D341Med (cell line): ENCODE results near the gene NAALADL2.

Source experiments
- DNase-seq: peaks from one replicate; pipeline ENCODE4 v3.0.0; 2012; ENCODE audit warnings: low spot score

The NAALADL2 gene

DNA sequence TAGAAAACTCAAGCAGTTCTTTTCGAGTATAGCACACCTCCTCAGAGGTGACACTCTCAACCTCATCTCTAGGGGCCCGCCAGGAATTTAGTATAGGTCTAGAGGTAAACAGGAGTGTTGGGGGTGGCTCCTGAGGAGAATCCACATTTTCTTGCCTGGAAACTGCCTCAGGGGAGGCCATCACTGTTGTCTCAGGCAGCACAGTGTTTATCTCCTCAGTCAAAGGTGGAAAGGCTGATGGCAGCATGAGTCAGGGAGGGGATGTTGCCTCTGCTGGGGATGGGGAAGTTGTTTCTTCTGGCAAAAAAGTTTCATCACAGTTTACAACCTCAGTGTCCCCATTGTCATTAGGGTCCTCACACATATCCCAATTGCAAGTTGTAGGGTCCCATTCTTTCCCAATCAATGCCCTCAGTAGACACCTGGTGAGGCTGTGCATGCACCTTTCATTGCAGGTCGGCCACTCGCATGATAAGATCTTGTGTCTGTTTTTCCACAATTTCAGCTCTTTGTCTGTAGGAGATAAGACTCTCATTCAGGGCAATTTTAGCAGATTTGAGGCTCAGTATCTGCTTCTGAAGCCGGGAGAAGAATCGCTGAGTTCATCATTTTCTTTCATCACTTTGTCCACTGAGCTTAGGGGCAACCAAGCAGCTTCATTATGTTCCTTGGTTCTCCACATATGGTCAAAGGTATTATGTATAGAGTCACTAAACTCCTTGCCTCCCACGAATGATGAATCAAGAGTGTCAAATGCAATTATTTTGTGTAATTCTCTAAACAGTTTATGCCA is 25.8 kb downstream of the NAALADL2 start:
- no peak for DNase-seq

GRCh38 chr3:174891524-174892203 is 32.5 kb downstream of the NAALADL2 start:
- DNase-seq = no peak

- DNase-seq = no peak
Measured at GRCh38 chr3:174907027-174907426, 47.9 kb downstream of the NAALADL2 start.

DNA sequence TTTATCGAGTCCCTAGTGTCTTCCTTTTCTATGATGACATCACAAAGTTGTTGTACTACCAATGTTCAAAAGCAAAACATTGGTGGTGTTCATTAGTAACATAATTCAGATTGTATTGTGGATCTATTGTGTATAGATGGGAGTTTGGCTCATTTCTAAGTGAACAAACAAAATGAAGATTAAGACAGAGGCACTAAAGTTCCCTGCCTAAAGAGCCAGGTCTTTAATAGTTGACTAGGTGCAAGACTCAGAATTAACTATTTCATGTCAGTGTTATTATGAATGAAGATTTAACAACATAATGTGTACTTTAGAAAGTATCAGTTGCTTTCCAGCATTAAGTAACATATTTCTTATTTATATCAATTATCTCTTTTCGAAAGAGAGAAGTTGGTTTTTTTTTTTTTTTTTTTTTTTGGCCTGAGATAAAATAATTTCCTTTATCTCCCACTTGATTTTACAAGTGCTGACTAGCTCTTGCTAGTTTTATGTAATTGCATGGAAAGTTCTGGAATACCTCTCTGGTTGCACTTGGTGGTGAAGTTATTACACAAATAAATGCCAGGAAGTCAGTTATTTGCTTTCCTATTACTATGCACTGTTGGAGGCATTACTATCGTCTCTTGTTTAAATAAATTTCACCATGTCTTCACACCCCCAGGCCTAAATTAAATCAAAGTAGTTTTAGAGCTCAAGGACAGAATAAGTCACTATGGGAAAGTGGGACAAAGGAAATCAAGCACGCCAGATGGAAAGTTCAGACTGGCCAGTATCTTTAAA is 48.7 kb downstream of the NAALADL2 start:
- DNase-seq = no peak

DNA sequence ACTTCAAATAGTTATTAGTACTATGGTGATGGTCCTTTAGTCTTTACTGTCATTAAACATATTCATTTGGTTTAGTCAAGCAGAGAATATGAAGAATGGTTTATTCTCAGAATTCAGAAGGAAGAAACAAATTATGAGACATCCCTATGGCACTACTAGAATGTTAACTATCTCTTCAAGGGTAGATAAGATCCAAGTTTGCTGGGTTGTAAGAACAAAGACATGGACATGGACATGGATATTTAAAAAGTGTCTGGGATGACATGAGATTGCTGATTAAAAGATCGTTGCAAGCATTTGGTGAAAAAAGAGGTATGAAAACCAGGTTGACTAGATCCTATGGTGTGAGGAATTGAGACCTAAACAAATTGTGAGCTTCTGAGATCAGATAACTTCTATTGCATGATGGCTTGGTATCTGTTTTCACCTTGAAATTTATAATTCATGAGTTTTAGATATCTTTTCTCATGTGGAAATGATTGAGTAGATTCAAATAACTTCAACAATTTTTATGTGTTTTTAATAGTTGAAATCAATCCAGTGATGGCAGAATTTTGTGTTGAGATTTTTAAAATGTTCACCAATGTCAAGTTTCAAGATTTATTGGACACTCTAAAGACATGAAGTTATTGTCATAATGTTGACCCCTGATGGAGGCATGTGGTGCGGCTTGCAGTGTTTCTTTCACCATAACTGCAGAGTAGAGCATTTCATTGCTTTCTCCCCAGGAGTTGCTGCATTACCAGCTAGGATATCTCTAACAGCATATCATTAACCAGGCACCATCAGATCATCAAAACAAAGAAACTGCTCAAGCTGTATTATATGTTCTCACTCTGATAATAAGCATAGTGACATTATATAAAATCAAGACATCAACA is 72.6 kb downstream of the NAALADL2 start:
- DNase-seq = no peak

DNA sequence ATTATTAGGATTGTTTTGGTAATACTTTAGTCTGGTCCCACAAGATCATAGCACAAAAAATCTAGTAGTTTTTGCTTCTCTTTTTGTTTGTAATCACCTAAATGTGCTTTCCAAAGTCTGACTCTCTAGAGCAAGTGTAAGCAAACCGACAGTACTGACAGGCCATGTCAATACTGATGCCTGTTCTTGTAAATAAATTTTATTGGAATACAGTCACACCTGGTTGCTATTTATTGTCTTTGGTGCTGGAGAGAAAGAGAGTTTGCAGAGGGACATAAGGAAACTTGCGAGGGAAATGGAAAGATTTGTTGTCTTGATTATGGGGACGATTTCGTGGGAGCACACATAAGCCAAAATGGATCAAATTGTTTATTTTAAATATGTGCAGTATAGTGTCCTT is 77.5 kb downstream of the NAALADL2 start:
- DNase-seq = no peak

- no peak for DNase-seq
Measured at GRCh38 chr3:174937478-174937877, 78.3 kb downstream of the NAALADL2 start.

DNA sequence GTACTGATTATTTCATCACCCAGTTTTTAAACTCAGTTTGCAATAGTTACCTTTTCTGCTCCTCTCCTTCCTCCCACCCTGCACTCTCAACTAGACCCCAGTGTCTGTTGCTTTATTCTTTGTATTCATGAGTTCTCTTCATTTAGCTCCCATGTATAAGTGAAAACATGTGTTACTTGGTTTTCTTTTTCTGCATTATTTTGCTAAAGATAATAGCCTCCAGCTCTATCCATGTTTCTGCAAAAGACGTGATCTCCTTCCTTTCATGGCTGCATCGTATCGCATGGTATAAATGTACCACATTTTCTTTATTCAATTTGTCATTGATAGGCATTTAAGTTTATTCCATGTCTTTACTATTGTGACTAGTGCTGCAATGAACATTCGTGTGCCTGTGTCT is 79.0 kb downstream of the NAALADL2 start:
- DNase-seq = no peak

DNA sequence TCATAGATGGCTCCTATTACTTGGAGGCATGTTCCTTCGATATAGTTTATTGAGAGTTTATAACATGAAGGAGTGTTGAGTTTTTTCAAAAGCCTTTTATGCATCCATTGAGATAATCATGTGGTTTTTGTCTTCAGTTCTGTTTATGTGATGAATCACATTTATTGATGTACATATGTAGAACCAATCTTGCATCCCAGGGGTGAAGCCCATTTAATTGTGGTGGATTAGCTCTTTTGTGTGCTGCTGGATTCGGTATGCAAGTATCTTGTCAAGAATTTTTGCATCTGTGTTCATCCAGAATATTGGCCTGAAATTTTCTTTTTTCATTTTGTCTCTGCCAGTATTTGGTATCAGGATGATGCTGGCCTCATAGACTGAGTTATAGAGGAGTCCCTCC is 81.0 kb downstream of the NAALADL2 start:
- no peak for DNase-seq

DNA sequence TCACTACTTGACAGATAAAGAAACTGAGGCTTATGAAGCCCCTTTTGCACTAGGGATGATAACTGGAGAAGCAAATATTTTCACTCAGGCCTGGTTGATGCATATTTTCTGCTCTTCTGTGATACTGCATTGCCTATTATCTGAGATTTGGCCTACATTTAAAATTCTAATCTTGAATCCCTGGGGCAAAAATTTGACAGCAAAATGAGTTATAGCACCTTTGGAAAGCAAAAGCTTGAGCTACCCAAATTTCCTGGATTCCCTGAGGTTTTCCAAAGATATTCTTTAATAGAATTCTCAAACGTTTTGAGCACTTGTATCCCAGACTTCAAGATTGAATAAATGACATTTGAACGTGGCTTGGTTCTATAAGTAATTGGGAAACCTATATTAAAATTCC is 86.1 kb downstream of the NAALADL2 start:
- DNase-seq = no peak

DNA sequence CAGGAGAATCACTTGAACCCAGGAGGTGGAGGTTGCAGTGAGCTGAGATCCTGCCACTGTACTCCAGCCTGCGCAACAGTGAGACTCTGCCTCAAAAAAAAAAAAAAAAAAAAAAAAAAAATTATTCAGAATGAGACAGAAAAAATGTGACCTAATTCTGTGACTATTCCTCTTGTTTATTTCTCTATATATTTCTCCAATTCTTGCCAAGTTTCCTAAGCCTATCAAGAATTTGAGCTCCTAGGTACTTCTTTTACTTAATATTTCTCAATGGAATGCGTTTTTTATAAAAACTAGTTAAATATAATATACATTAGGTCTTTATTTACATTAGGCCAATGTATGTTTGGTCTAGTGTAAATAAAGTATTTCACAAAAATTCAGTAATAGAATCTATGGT is 86.8 kb downstream of the NAALADL2 start:
- no peak for DNase-seq

DNA sequence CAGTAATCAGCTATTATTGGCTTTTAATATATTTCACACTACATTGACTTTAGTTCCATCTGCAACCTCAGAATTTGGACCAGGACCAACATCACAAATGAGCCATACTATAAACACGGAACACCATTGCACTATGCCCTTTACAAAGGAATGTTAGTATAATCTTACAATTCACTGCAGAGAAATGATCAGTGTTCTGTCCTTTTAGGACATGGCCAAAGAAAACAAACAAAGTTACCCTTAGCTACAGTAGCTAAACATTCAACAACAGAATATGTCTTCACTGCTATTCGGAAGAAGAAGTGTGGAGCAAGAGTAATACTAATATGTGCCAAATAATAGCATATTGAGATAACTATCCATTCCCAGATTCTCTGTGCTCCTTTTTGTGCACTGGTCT is 90.4 kb downstream of the NAALADL2 start:
- no peak for DNase-seq

DNA sequence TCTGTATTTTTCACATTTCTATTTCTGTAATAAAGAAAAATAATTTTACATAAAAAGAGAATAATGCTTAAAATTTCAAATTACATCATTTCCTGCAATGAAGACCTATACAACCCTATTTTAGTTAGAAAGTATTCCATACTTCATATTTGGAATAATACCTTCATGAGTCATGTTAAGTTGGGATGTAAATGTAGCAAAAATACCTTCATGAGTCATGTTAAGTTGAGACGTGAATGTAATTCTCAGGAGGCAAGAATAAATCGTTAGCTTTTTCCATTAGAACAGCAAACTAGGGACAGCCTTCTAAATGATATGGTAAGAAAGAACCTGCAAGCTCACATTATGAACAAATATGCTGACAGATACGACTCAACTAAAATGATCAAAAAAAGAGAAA is 91.9 kb downstream of the NAALADL2 start:
- no peak for DNase-seq

DNA sequence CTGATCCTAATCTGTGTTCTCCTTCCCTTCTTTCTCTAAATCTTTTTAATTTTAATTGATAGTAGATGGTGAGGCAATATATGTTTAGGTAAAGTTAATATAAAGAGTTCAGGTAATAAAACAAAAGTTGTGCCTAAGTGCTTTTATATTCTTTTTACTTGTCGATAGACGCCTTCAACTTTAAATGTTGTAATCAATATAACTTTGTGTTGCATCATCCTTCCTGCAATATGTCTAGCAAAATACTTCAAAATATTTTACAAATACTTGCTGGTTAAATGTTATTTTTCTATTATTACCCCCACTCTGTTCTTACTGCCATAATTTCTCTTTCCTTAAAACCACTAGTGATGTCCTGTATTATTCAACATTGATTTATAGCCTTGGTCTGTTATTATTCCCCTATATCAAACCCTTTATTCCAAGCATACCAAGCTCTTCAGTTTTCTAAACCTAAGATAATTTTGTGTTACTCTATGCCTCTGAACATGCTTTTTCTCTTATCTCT is 92.4 kb downstream of the NAALADL2 start:
- no peak for DNase-seq

- no peak for DNase-seq
Measured at GRCh38 chr3:174953068-174953467, 93.9 kb downstream of the NAALADL2 start.

GRCh38 chr3:174955513-174956016 is 96.4 kb downstream of the NAALADL2 start:
- DNase-seq = no peak

DNA sequence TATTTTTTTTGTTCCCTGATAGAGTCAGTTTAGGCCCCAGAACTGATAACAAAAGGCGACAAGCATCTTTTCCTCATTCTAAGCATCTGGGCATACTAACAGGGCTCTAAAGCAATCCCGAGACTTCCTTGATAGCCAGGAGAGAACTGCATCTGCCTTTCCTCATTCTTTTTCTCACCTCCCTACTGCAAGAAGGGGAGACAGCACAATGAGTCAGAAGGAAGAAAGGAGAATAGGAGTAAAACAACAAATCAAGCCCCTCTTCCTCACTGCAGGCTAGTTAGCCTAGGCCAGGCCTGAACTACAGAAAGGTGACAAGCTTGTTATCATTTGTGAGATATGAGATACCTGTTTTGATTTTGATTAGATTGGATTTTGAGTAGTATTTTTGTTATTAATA is 97.9 kb downstream of the NAALADL2 start:
- no peak for DNase-seq

- DNase-seq = no peak
Measured at GRCh38 chr3:174957551-174958001, 98.4 kb downstream of the NAALADL2 start.

GRCh38 chr3:174958671-174959328 is 99.7 kb downstream of the NAALADL2 start:
- DNase-seq = no peak

- no peak for DNase-seq
Measured at GRCh38 chr3:174959556-174960065, 100.5 kb downstream of the NAALADL2 start.

- DNase-seq = no peak
Measured at GRCh38 chr3:174960898-174961297, 101.8 kb downstream of the NAALADL2 start.
